NCI-H2081 treated with DMSO at 0.1 percent for 48 hours (cell line): ENCODE results near the gene MPV17L2.

ENCODE experiments used
- DNase-seq: peaks from one replicate; lab custom pipeline; 2025; lab: John Stamatoyannopoulos, UW

MPV17L2 gene

GRCh38 chr19:18239303-18239702 is 46.3 kb downstream of the MPV17L2 start:
- DNase-seq = no peak

- DNase-seq = no peak
These were observed 52.3 kb downstream of the MPV17L2 start for GRCh38 chr19:18245297-18245696.
